Neural cell (in vitro differentiated cells): ENCODE measurements around the gene PUM1. TPM values are rescaled to one million over a fixed set of nuclear protein-coding genes. Genes with fewer than 3 reads are reported as not detected.

ENCODE experiments used
- H2AFZ ChIP-seq: fragments of 200-600, 300-800 bp; sonication (generic), shearing (Covaris generic); 2 replicates; pipeline ENCODE4 v1.6.0; 2014; ENCODE audit warnings: low read depth, mild to moderate bottlenecking, antibody characterized with exemption, low read length, moderate library complexity
- H3F3A ChIP-seq: fragments of 200-600 bp; shearing (Covaris generic); 2 replicates; pipeline ENCODE4 v1.6.1; 2016; ENCODE audit warnings: mild to moderate bottlenecking, moderate library complexity, mixed read lengths, antibody characterized with exemption, low read length; ENCODE audit not compliant: insufficient read depth, poor library complexity, severe bottlenecking
- H3K27ac ChIP-seq: fragments of 200-600, 300-800 bp; sonication (generic), shearing (Covaris generic); 2 replicates; pipeline ENCODE4 v1.5.1; 2014; ENCODE audit warnings: mild to moderate bottlenecking, low read length, moderate library complexity
- H3K27me3 ChIP-seq: fragments of 300-800, 200-600 bp; sonication (generic), shearing (Covaris generic); 2 replicates; pipeline ENCODE4 v1.6.0; 2014; ENCODE audit warnings: mild to moderate bottlenecking, low read depth, low read length, moderate library complexity; ENCODE audit not compliant: insufficient read depth
- H3K36me3 ChIP-seq: fragments of 300-800, 200-600 bp; sonication (generic), shearing (Covaris generic); 2 replicates; pipeline ENCODE4 v1.5.1; 2014; ENCODE audit warnings: mild to moderate bottlenecking, antibody characterized with exemption, low read length, moderate library complexity; ENCODE audit not compliant: insufficient read depth
- H3K4me2 ChIP-seq: fragments of 300-800, 200-600 bp; sonication (generic), shearing (Covaris generic); 2 replicates; pipeline ENCODE4 v1.6.0; 2014; ENCODE audit warnings: mild to moderate bottlenecking, low read length
- H3K4me3 ChIP-seq: fragments of 300-800, 200-600 bp; sonication (generic), shearing (Covaris generic); 2 replicates; pipeline ENCODE4 v1.5.1; 2014; ENCODE audit warnings: mild to moderate bottlenecking, low read length, moderate library complexity
- H3K79me2 ChIP-seq: fragments of 200-600 bp; shearing (Covaris generic); replicated peaks from 2 replicates; pipeline ENCODE4 v1.6.0; 2014; ENCODE audit warnings: mild to moderate bottlenecking, low read length, moderate library complexity; ENCODE audit not compliant: insufficient read depth
- H3K9ac ChIP-seq: fragments of 300-800, 200-600 bp; sonication (generic), shearing (Covaris generic); 2 replicates; pipeline ENCODE4 v1.6.1; 2016; ENCODE audit warnings: mild to moderate bottlenecking, low read length, mixed read lengths
- H3K9me2 ChIP-seq: fragments of 200-600 bp; shearing (Covaris generic); 2 replicates; pipeline ENCODE4 v1.6.1; 2016; ENCODE audit warnings: mild to moderate bottlenecking, low read length, mixed read lengths; ENCODE audit not compliant: insufficient read depth
- H3K9me3 ChIP-seq: fragments of 200-600, 300-800 bp; sonication (generic), shearing (Covaris generic); 2 replicates; pipeline ENCODE4 v1.6.1; 2016; ENCODE audit warnings: mild to moderate bottlenecking, mixed run types, low read length, moderate library complexity, mixed read lengths
- H4K20me1 ChIP-seq: fragments of 200-600 bp; shearing (Covaris generic); 2 replicates; pipeline ENCODE4 v1.6.1; 2016; ENCODE audit warnings: mild to moderate bottlenecking, mixed run types; ENCODE audit not compliant: insufficient read depth
- EP300 ChIP-seq: fragments of 450-650 bp; conservative IDR thresholded peaks from 2 replicates; pipeline ENCODE4 v1.6.1; 2014; ENCODE audit warnings: antibody characterized with exemption, mild to moderate bottlenecking, moderate library complexity; ENCODE audit not compliant: poor library complexity, severe bottlenecking
- EZH2 ChIP-seq: fragments of 200-600, 300-800 bp; shearing (Covaris generic), sonication (generic); IDR thresholded peaks from 2 replicates; pipeline ENCODE4 v1.6.1; 2014; ENCODE audit warnings: antibody characterized with exemption, low read length, borderline replicate concordance, mild to moderate bottlenecking; ENCODE audit not compliant: insufficient read depth, poor library complexity, severe bottlenecking
- MXI1 ChIP-seq: fragments of 450-650 bp; conservative IDR thresholded peaks from 2 replicates; pipeline ENCODE4 v1.6.1; 2014; ENCODE audit warnings: antibody characterized with exemption, mild to moderate bottlenecking; ENCODE audit not compliant: poor library complexity, severe bottlenecking
- POLR2AphosphoS5 ChIP-seq: IDR thresholded peaks from 2 replicates; pipeline ENCODE4 v1.6.1; 2012
- SMC3 ChIP-seq: fragments of 450-650 bp; conservative IDR thresholded peaks from 2 replicates; pipeline ENCODE4 v1.6.1; 2014; ENCODE audit warnings: antibody characterized with exemption, mild to moderate bottlenecking, moderate library complexity; ENCODE audit not compliant: poor library complexity
- TAF1 ChIP-seq: IDR thresholded peaks from 2 replicates; pipeline ENCODE4 v1.6.1; 2012; ENCODE audit warnings: low read depth
- polyA plus RNA-seq: library from polyadenylated mRNA; depleted of rRNA; stranded (reverse); fragments of >200 nt; gene quantifications from 2 replicates; pipeline ENCODE4 v1.2.3, GENCODE V29; 2014
- TF ChIP-seq, protein P1 (sequence below): fragments of 450-650 bp; IDR thresholded peaks from 2 replicates; pipeline ENCODE4 v1.5.1; 2014; ENCODE audit warnings: antibody characterized with exemption, mild to moderate bottlenecking, moderate library complexity; ENCODE audit not compliant: poor library complexity, severe bottlenecking
- TF ChIP-seq, protein P2 (sequence below): IDR thresholded peaks from 2 replicates; pipeline ENCODE4 v1.6.1; 2012; ENCODE audit warnings: borderline replicate concordance

Gene PUM1
- polyA plus RNA-seq, 1 donor from 2014 or later, result 60.8 TPM

DNA sequence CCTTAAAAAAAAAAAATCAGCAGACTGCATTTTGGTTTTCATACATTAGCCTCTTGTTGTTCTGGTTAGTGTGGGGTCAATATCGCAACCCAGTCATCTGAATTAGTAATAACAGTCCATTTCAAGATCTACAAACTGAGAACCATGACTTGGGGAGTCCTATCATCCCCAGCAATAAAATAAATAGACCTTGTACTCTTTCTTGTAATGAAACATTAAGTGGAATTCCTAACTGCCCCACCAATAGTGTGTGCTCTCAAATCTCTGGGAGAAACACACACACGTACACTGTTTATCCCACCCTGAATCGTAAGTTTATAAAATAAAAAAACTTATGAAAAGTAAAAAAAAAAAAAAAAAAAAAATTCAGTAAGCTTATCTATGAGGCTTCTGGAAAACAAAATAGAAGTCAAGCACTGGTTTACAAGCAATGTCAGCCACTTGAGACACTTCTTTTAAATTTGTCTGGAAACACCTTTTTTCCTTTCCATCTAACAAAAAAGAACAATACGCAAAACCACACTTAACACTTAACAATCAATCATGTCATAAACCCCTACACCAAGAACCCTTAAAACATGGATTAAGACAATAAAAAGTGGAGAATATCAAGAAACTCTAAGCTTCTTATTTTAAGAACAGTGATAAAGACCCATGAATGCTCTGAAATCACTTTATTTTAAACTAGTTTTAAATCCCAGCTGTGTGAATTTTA lies 53.1 kb downstream of the PUM1 start:
- Histone ChIP-seq H2AFZ (no peak overlapping the region), H3K9ac (no peak overlapping the region), H3K79me2 (peaks cover 94% of the 10 kb centered on the region), H4K20me1 (peaks cover 38% of the 10 kb centered on the region), H3K9me3 (no peaks in the 10 kb centered on the region), H3K27me3 (no peaks in the 10 kb centered on the region), H3K4me2 (no peak overlapping the region), H3K27ac (no peak overlapping the region), H3K4me3 (no peak overlapping the region), H3K36me3 (no peaks in the 10 kb centered on the region), H3F3A (no peaks in the 10 kb centered on the region), H3K9me2 (no peaks in the 10 kb centered on the region)
- TF ChIP-seq, protein P1, sequence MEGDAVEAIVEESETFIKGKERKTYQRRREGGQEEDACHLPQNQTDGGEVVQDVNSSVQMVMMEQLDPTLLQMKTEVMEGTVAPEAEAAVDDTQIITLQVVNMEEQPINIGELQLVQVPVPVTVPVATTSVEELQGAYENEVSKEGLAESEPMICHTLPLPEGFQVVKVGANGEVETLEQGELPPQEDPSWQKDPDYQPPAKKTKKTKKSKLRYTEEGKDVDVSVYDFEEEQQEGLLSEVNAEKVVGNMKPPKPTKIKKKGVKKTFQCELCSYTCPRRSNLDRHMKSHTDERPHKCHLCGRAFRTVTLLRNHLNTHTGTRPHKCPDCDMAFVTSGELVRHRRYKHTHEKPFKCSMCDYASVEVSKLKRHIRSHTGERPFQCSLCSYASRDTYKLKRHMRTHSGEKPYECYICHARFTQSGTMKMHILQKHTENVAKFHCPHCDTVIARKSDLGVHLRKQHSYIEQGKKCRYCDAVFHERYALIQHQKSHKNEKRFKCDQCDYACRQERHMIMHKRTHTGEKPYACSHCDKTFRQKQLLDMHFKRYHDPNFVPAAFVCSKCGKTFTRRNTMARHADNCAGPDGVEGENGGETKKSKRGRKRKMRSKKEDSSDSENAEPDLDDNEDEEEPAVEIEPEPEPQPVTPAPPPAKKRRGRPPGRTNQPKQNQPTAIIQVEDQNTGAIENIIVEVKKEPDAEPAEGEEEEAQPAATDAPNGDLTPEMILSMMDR, result no peak
- TF ChIP-seq SMC3 (no peak), EZH2 (no peak), POLR2AphosphoS5 (no peak), EP300 (no peak)
- TF ChIP-seq, protein P2, sequence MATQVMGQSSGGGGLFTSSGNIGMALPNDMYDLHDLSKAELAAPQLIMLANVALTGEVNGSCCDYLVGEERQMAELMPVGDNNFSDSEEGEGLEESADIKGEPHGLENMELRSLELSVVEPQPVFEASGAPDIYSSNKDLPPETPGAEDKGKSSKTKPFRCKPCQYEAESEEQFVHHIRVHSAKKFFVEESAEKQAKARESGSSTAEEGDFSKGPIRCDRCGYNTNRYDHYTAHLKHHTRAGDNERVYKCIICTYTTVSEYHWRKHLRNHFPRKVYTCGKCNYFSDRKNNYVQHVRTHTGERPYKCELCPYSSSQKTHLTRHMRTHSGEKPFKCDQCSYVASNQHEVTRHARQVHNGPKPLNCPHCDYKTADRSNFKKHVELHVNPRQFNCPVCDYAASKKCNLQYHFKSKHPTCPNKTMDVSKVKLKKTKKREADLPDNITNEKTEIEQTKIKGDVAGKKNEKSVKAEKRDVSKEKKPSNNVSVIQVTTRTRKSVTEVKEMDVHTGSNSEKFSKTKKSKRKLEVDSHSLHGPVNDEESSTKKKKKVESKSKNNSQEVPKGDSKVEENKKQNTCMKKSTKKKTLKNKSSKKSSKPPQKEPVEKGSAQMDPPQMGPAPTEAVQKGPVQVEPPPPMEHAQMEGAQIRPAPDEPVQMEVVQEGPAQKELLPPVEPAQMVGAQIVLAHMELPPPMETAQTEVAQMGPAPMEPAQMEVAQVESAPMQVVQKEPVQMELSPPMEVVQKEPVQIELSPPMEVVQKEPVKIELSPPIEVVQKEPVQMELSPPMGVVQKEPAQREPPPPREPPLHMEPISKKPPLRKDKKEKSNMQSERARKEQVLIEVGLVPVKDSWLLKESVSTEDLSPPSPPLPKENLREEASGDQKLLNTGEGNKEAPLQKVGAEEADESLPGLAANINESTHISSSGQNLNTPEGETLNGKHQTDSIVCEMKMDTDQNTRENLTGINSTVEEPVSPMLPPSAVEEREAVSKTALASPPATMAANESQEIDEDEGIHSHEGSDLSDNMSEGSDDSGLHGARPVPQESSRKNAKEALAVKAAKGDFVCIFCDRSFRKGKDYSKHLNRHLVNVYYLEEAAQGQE, result no peak

DNA sequence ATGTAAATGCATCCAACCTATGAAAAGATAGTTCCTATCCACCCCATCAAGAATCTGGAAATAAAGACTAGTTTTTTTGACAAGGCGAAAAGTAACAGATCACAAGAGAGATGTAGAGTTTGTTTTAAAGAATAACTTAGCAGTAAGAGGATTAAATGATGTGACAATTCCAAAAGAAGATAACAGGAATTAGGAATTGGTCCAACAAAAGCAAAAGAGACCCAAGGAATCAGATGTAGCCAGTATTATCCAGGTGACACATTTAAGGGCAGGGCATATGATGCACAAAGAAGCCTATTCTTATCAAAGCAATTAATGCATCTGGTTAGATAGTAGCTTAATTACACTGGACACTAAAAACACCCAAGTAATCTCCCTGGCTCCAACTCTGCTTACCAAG lies 53.8 kb downstream of the PUM1 start:
- Histone ChIP-seq H3K4me2 (no peak overlapping the region), H3K27me3 (no peaks in the 10 kb centered on the region), H3K9me2 (no peaks in the 10 kb centered on the region), H4K20me1 (peaks cover 33% of the 10 kb centered on the region), H3K79me2 (peaks cover 94% of the 10 kb centered on the region), H3K4me3 (no peak overlapping the region), H3K9me3 (no peaks in the 10 kb centered on the region), H3K36me3 (no peaks in the 10 kb centered on the region), H3F3A (no peaks in the 10 kb centered on the region), H3K9ac (no peak overlapping the region), H2AFZ (no peak overlapping the region), H3K27ac (no peak overlapping the region)
- TF ChIP-seq POLR2AphosphoS5 (no peak), EP300 (no peak), TAF1 (no peak), MXI1 (no peak)
- TF ChIP-seq, protein P1, result no peak
- TF ChIP-seq, protein P2, result no peak
